DMS153 treated with DMSO at 0.1 percent for 48 hours (cell line): ENCODE data around the gene VCPKMT.
"Not testable (repeated sequence)": the region's sequence is repeated elsewhere in the genome, so short reads cannot be mapped to it uniquely, and the experiment has no call there.

Experiments used
- DNase-seq: peaks from one replicate; lab custom pipeline; 2025; ENCODE audit not compliant: unreplicated experiment; lab: John Stamatoyannopoulos, UW

The VCPKMT gene

GRCh38 chr14:50093496-50093895 lies 22.9 kb downstream of the VCPKMT start:
- DNase-seq: no peak

- DNase-seq: no peak
Measured at GRCh38 chr14:50092006-50092555, 24.3 kb downstream of the VCPKMT start.

GRCh38 chr14:50091240-50091913 lies 25.0 kb downstream of the VCPKMT start:
- no peak for DNase-seq

GRCh38 chr14:50089208-50089607 lies 27.2 kb downstream of the VCPKMT start:
- no peak for DNase-seq

GRCh38 chr14:50088731-50089130 lies 27.6 kb downstream of the VCPKMT start:
- no peak for DNase-seq

GRCh38 chr14:50088117-50088515 lies 28.3 kb downstream of the VCPKMT start:
- no peak for DNase-seq

GRCh38 chr14:50087341-50088116 lies 28.8 kb downstream of the VCPKMT start:
- no peak for DNase-seq

GRCh38 chr14:50086321-50086711 lies 30.1 kb downstream of the VCPKMT start:
- no peak for DNase-seq

- DNase-seq: no peak
Measured at GRCh38 chr14:50085570-50086320, 30.6 kb downstream of the VCPKMT start.

GRCh38 chr14:50084666-50085065 lies 31.7 kb downstream of the VCPKMT start:
- DNase-seq: no peak

- DNase-seq: no peak
Measured at GRCh38 chr14:50083467-50084337, 32.7 kb downstream of the VCPKMT start.

- no peak for DNase-seq
Measured at GRCh38 chr14:50082784-50083466, 33.4 kb downstream of the VCPKMT start.

- DNase-seq: no peak
Measured at GRCh38 chr14:50082308-50082742, 34.0 kb downstream of the VCPKMT start.

GRCh38 chr14:50079103-50079502 lies 37.3 kb downstream of the VCPKMT start:
- not testable (repeated sequence) for DNase-seq

- not testable (repeated sequence) for DNase-seq
Measured at GRCh38 chr14:50073663-50074062, 42.7 kb downstream of the VCPKMT start.

- no peak for DNase-seq
Measured at GRCh38 chr14:50072395-50072794, 44.0 kb downstream of the VCPKMT start.

GRCh38 chr14:50070840-50071548 lies 45.4 kb downstream of the VCPKMT start:
- DNase-seq: no peak

- DNase-seq: no peak
Measured at GRCh38 chr14:50070230-50070629, 46.1 kb downstream of the VCPKMT start.

- no peak for DNase-seq
Measured at GRCh38 chr14:50069325-50069724, 47.0 kb downstream of the VCPKMT start.
